Sigmoid colon (tissue), 7 donors: Measurements from ENCODE around the gene SLC6A8. TPM values are rescaled to one million over a fixed set of nuclear protein-coding genes. Genes with fewer than 3 reads are reported as not detected.
"Not testable (repeated sequence)": the region's sequence is repeated elsewhere in the genome, so short reads cannot be mapped to it uniquely, and the experiment has no call there.

Source experiments
- DNase-seq: peaks from one replicate; pipeline ENCODE4 v3.0.0-alpha.2; 2019
- H3K27ac ChIP-seq, 4 donors: fragments of 200-600 bp; sonication (generic); one replicate each; pipeline ENCODE4 v1.5.1; 2016 to 2019; ENCODE audit warnings: mild to moderate bottlenecking in 1 of 4
- H3K27me3 ChIP-seq, 3 donors: fragments of 200-600 bp; sonication (generic); one replicate each; pipeline ENCODE4 v1.5.1; 2019; ENCODE audit warnings: mild to moderate bottlenecking in 1 of 3
- H3K36me3 ChIP-seq, 4 donors: fragments of 200-600 bp; sonication (generic); one replicate each; pipeline ENCODE4 v1.5.1; 2016 to 2019
- H3K4me1 ChIP-seq, 4 donors: fragments of 200-600 bp; sonication (generic); one replicate each; pipeline ENCODE4 v1.5.1; 2017 to 2019
- H3K4me3 ChIP-seq, 4 donors: fragments of 200-600 bp; sonication (generic); one replicate each; pipeline ENCODE4 v1.5.1; 2017 to 2019; ENCODE audit warnings: mild to moderate bottlenecking in 2 of 4, moderate library complexity in 1 of 4
- H3K9me3 ChIP-seq, 4 donors: fragments of 200-600 bp in 3 of 4; sonication (generic) in 3 of 4; one replicate each; pipeline versions ENCODE4 v1.5.1 to v1.6.1; 2013 to 2019
- EP300 ChIP-seq, 4 donors: sonication (generic); formaldehyde crosslinking; IDR thresholded peaks; one replicate each; pipeline ENCODE4 v1.6.1; 2017; ENCODE audit warnings: antibody characterized with exemption in 4 of 4
- POLR2A ChIP-seq, 2 donors: fragments of 450-650 bp; IDR thresholded peaks; one replicate each; pipeline ENCODE4 v1.6.1; 2016; ENCODE audit warnings: antibody characterized with exemption in 2 of 2, mild to moderate bottlenecking in 2 of 2, moderate library complexity in 2 of 2
- POLR2AphosphoS5 ChIP-seq, 4 donors: sonication (generic); formaldehyde crosslinking; IDR thresholded peaks; one replicate each; pipeline ENCODE4 v1.6.1; 2017; ENCODE audit warnings: antibody characterized with exemption in 4 of 4
- WGBS, 2 donors: extraction: QIAGEN DNeasy Blood & Tissue Kit; methylation state at CpG; one replicate each; pipeline ENCODE4 v1.1.7; 2013; 5-methylcytosine and 5-hydroxymethylcytosine counted together
- intact Hi-C: fragments of 100-400 bp; cut with DNase I; formaldehyde crosslinking; loops from one replicate; pipeline ENCODE4 v1.15.1; 2023
- polyA plus RNA-seq, 3 donors: library from polyadenylated mRNA; stranded (reverse); fragments of 200-250 nt; gene quantifications; one replicate each; pipeline ENCODE4 v1.2.3, GENCODE V29; 2013
- small RNA-seq, 3 donors: library from RNA; depleted of rRNA; stranded (forward); fragments of <200 nt; gene quantifications; one replicate each; pipeline ENCODE3, GENCODE V24; 2016
- total RNA-seq, 4 donors: library from RNA; depleted of rRNA; stranded (reverse); fragments of >200 nt; gene quantifications; one replicate each; pipeline ENCODE4 v1.1.0, GENCODE V29; 2016
- donor health status: healthy with polysubstance abuse.
- donor health status: Bipolar disorder and iron deficiency.
- donor health status: healthy.

The SLC6A8 gene
- total and polyA plus RNA-seq, 7 donors, result 31.9 to 158 (median 60.7) TPM

DNA sequence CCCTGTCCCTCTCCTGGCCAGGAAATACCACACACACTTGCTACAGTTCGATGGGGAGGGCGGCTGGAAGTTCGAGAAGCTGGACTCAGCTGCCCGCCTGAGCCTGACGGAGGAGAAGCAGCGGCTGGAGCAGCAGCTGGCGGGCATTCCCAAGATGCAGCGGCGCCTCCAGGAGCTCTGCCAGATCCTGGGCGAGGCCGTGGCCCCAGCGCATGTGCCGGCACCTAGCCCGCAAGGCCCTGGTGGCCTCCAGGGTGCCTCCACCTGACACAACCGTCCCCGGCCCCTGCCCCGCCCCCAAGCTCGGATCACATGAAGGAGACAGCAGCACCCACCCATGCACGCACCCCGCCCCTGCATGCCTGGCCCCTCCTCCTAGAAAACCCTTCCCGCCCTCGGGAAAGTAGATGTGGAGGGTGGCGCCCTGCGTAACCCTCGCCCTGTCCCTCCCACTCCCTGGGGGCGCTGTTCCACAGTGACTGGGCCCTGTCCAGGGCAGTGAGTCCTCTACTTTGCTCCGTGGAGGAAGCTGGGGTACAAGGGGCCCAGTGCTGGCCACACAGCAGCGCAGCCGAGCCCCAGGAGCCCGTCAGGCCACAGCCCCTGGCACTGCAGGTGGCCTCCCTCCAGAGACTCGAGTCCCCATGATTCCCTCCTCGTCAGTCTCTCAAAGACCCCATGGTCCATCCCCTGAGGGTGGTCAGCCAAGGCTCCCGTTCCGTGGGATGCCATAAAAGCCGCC lies 55.9 kb downstream of the SLC6A8 start:
- H3K4me3 ChIP-seq, result peak overlapping the region in 3 of 4 donors; percentile 16 to 31 (median 23)

DNA sequence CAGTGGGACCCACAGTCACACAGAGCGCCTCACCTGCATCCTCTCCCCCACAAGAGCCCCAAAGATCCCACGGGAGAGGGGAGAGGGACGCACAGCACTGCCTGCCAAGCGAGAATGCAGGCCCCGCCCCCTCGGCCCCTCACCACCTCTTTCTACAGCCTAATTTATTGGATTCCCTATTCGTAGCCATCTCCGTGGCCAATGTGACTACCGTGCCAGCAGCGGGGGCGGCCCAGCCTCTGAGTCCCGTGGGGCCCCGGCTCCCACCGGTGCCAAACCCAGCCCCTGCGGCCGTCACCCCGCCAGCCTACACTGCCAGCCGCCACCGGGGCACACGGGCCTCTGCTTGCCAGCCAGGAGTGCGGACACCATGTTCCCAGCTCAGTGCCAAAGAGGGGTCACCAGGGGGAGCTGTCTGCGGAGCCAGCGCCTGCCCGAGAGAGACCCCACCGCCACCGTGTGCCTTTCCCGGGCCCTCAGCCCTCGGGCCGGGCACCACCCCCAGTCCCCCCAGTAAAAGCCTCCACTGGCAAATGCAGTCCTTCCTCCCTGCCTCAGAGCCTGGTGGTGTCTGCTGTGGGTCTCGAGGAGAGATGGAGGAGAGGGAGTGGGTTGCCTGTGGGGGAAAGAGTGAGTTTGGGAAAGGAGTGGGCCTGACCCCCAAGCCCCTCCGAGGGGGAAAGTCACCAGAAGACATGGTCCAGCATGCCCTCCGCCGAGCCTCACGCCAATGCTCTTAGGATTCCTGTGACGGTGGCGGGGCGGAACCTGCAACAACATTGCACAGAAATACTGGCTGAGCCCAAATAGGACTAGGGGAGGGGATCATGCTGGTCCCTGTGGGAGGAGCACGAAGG lies 56.7 kb downstream of the SLC6A8 start:
- H3K4me1 ChIP-seq, result peaks cover 0 to 16% (median 15%) of the 10 kb centered on the region in 4 donors
- peaks cover 0 to 3% (median 0%) of the 10 kb centered on the region in 4 donors for H3K36me3 ChIP-seq
- peak overlapping the region; percentile 51 to 84 (median 82) for H3K27ac ChIP-seq
- WGBS, 2 donors, result 6 to 12% methylated on average over 38 of the region's 38 CpGs
- H3K27me3 ChIP-seq, result no peaks in the 10 kb centered on the region
- intact Hi-C loops, result no loop called here
- H3K9me3 ChIP-seq, result no peaks in the 10 kb centered on the region
- H3K4me3 ChIP-seq, result peak overlapping the region in 3 of 4 donors; percentile 16 to 31 (median 23)
- DNase-seq, result peak; percentile 76
- TF ChIP-seq EP300 (IDR thresholded peaks at IDR 0.05), result no peak
- TF ChIP-seq POLR2AphosphoS5 (IDR thresholded peaks at IDR 0.05), result peak in 1 of 4 donors; percentile 24

More for the DNA sequence above, 55.9 kb downstream of the SLC6A8 start:
- peak; percentile 94 for DNase-seq
- TF ChIP-seq POLR2A (IDR thresholded peaks at IDR 0.05), result peak in 1 of 2 donors; percentile 20
- peak in 3 of 4 donors; percentile 8 to 55 (median 50) for TF ChIP-seq POLR2AphosphoS5 (IDR thresholded peaks at IDR 0.05)
- Histone ChIP-seq H3K27ac (peak overlapping the region; percentile 51 to 84 (median 82)), H3K4me1 (peaks cover 0 to 16% (median 15%) of the 10 kb centered on the region in 4 donors)
- WGBS, 2 donors, result 10 to 50% methylated on average over 31 to 35 of the region's 35 CpGs
- intact Hi-C loops, result loop anchor here (2.0 kb wide), 1 partner anchor 17 kb away; no protein-coding TSS in a partner anchor
- H3K27me3 ChIP-seq, H3K9me3 ChIP-seq, H3K36me3 ChIP-seq: not testable (repeated sequence)

DNA sequence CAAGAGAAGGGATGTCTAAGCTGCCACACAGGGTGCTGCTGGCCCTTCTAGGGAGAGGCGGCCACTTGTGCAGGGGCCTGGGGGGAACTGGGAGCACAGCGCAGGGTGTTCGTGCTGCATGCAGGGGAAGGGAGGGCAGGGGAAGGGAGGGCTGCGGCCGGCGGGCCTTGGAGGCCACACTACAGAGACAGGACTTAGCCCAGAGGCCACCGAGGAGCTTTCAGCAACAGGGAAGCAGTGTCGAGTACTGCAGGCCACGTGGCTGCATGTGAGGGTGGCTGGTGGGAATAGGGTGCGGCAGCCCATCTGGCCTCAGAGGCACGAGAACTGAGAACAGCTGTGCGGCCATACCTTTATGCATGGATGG lies 57.3 kb downstream of the SLC6A8 start:
- H3K4me3 ChIP-seq, DNase-seq, H3K27me3 ChIP-seq, intact Hi-C loops, H3K9me3 ChIP-seq, H3K36me3 ChIP-seq: not testable (repeated sequence)
- Histone ChIP-seq H3K27ac (peak overlapping the region in 3 of 4 donors; percentile 28 to 84 (median 82)), H3K4me1 (peaks cover 0 to 16% (median 15%) of the 10 kb centered on the region in 4 donors)
- WGBS, 2 donors, result 18 to 27% methylated on average over 12 of the region's 12 CpGs

Small RNAs within 50 kb of the gene (small RNA-seq; reads per million reads assigned to genes)
- gene RN7SL687P, result 0 reads per million in 3 donors

Other genes with a start within 250 kb of the SLC6A8 start
- gene TREX2, start 241.9 kb upstream of the SLC6A8 start, total RNA-seq, result 1 to 10 TPM in 2 of 4 donors, under 1 TPM in 1, not detected in 1; 0.16 to 3.6 (median 2.4) TPM
- gene TREX2, start 241.9 kb upstream of the SLC6A8 start, polyA plus RNA-seq, result under 1 TPM in 1 of 3 donors, not detected in 2; 0.87 TPM
- 10 to 100 TPM; 16.8 to 28.2 (median 25.4) TPM for gene HAUS7, start 217.3 kb upstream of the SLC6A8 start, total RNA-seq
- gene HAUS7, start 217.3 kb upstream of the SLC6A8 start, polyA plus RNA-seq, result 10 to 100 TPM; 15.0 to 37.8 (median 18.3) TPM
- gene BGN, start 192.9 kb upstream of the SLC6A8 start, total RNA-seq, result 100 to 1,000 TPM in 1 of 4 donors, 10 to 100 TPM in 1, 1 to 10 TPM in 2; 5.7 to 181 (median 10.1) TPM
- gene BGN, start 192.9 kb upstream of the SLC6A8 start, polyA plus RNA-seq, result 10 to 100 TPM in 1 of 3 donors, 1 to 10 TPM in 2; 1.8 to 29.9 (median 9.0) TPM
- under 1 TPM; under 0.01 to 0.95 (median 0.26) TPM for gene ATP2B3, start 170.3 kb upstream of the SLC6A8 start, total RNA-seq
- gene ATP2B3, start 170.3 kb upstream of the SLC6A8 start, polyA plus RNA-seq, result under 1 TPM in 1 of 3 donors, not detected in 2; 0.26 TPM
- gene CCNQ, start 88.8 kb upstream of the SLC6A8 start, total RNA-seq, result 10 to 100 TPM; 31.8 to 49.0 (median 39.9) TPM
- gene CCNQ, start 88.8 kb upstream of the SLC6A8 start, polyA plus RNA-seq, result 10 to 100 TPM; 36.7 to 40.8 (median 37.9) TPM
- not detected for gene DUSP9, start 40.7 kb upstream of the SLC6A8 start, total RNA-seq
- under 1 TPM in 1 of 3 donors, not detected in 2; 0.06 TPM for gene DUSP9, start 40.7 kb upstream of the SLC6A8 start, polyA plus RNA-seq
- gene PNCK, start 14.1 kb upstream of the SLC6A8 start, total RNA-seq, result 100 to 1,000 TPM in 1 of 4 donors, 10 to 100 TPM in 3; 33.9 to 135 (median 64.2) TPM
- 1 to 10 TPM in 1 of 3 donors, not detected in 2; 4.6 TPM for gene PNCK, start 14.1 kb upstream of the SLC6A8 start, polyA plus RNA-seq
- gene BCAP31, start 36.5 kb downstream of the SLC6A8 start, total RNA-seq, result 100 to 1,000 TPM in 1 of 4 donors, 10 to 100 TPM in 3; 59.3 to 124 (median 70.4) TPM
- gene BCAP31, start 36.5 kb downstream of the SLC6A8 start, polyA plus RNA-seq, result 100 to 1,000 TPM in 1 of 3 donors, 10 to 100 TPM in 2; 61.3 to 216 (median 70.9) TPM
- gene ABCD1, start 36.9 kb downstream of the SLC6A8 start, total RNA-seq, result 10 to 100 TPM; 11.0 to 21.3 (median 18.3) TPM
- gene ABCD1, start 36.9 kb downstream of the SLC6A8 start, polyA plus RNA-seq, result 10 to 100 TPM in 1 of 3 donors, 1 to 10 TPM in 2; 1.8 to 12.8 (median 3.2) TPM
- 10 to 100 TPM in 3 of 4 donors, 1 to 10 TPM in 1; 9.2 to 50.1 (median 25.7) TPM for gene PLXNB3, start 76.3 kb downstream of the SLC6A8 start, total RNA-seq
- 1 to 10 TPM in 1 of 3 donors, under 1 TPM in 1, not detected in 1; 0.60 to 2.2 TPM for gene PLXNB3, start 76.3 kb downstream of the SLC6A8 start, polyA plus RNA-seq
- 10 to 100 TPM in 1 of 4 donors, 1 to 10 TPM in 3; 2.1 to 13.0 (median 6.9) TPM for gene SRPK3, start 93.1 kb downstream of the SLC6A8 start, total RNA-seq
- under 1 TPM in 1 of 3 donors, not detected in 2; 0.31 TPM for gene SRPK3, start 93.1 kb downstream of the SLC6A8 start, polyA plus RNA-seq
- gene IDH3G, start 106.4 kb downstream of the SLC6A8 start, total RNA-seq, result 10 to 100 TPM; 54.2 to 89.5 (median 62.7) TPM
- gene IDH3G, start 106.4 kb downstream of the SLC6A8 start, polyA plus RNA-seq, result 10 to 100 TPM; 66.7 to 85.3 (median 76.5) TPM
- 100 to 1,000 TPM; 143 to 177 (median 156) TPM for gene SSR4, start 106.7 kb downstream of the SLC6A8 start, total RNA-seq
- 100 to 1,000 TPM; 327 to 494 (median 405) TPM for gene SSR4, start 106.7 kb downstream of the SLC6A8 start, polyA plus RNA-seq
- gene PDZD4, start 142.6 kb downstream of the SLC6A8 start, total RNA-seq, result 10 to 100 TPM in 3 of 4 donors, 1 to 10 TPM in 1; 8.6 to 24.4 (median 14.2) TPM
- gene PDZD4, start 142.6 kb downstream of the SLC6A8 start, polyA plus RNA-seq, result 1 to 10 TPM in 2 of 3 donors, under 1 TPM in 1; 0.46 to 5.1 (median 1.2) TPM
- gene L1CAM, start 198.2 kb downstream of the SLC6A8 start, total RNA-seq, result 10 to 100 TPM in 3 of 4 donors, 1 to 10 TPM in 1; 6.6 to 30.2 (median 23.1) TPM
- gene L1CAM, start 198.2 kb downstream of the SLC6A8 start, polyA plus RNA-seq, result 10 to 100 TPM in 1 of 3 donors, 1 to 10 TPM in 1, not detected in 1; 2.4 to 10.5 TPM
- gene AVPR2, start 216.7 kb downstream of the SLC6A8 start, total RNA-seq, result 1 to 10 TPM; 1.1 to 2.2 (median 1.3) TPM
- 1 to 10 TPM in 1 of 3 donors, not detected in 2; 1.1 TPM for gene AVPR2, start 216.7 kb downstream of the SLC6A8 start, polyA plus RNA-seq
- gene ARHGAP4, start 238.3 kb downstream of the SLC6A8 start, total RNA-seq, result 10 to 100 TPM; 12.4 to 27.4 (median 16.3) TPM
- gene ARHGAP4, start 238.3 kb downstream of the SLC6A8 start, polyA plus RNA-seq, result 100 to 1,000 TPM in 1 of 3 donors, 10 to 100 TPM in 1, 1 to 10 TPM in 1; 8.4 to 122 (median 17.3) TPM
- gene NAA10, start 247.1 kb downstream of the SLC6A8 start, total RNA-seq, result 100 to 1,000 TPM in 1 of 4 donors, 10 to 100 TPM in 3; 57.4 to 113 (median 79.2) TPM
- 100 to 1,000 TPM in 1 of 3 donors, 10 to 100 TPM in 2; 78.6 to 128 (median 84.7) TPM for gene NAA10, start 247.1 kb downstream of the SLC6A8 start, polyA plus RNA-seq